Neural cell (in vitro differentiated cells): ENCODE measurements around the gene RIPK1. TPM values are rescaled to one million over a fixed set of nuclear protein-coding genes. Genes with fewer than 3 reads are reported as not detected.

Experiments
- H2AFZ ChIP-seq: fragments of 200-600, 300-800 bp; sonication (generic), shearing (Covaris generic); 2 replicates; pipeline ENCODE4 v1.6.0; 2014; ENCODE audit warnings: low read depth, mild to moderate bottlenecking, antibody characterized with exemption, low read length, moderate library complexity
- H3F3A ChIP-seq: fragments of 200-600 bp; shearing (Covaris generic); 2 replicates; pipeline ENCODE4 v1.6.1; 2016; ENCODE audit warnings: mild to moderate bottlenecking, moderate library complexity, mixed read lengths, antibody characterized with exemption, low read length; ENCODE audit not compliant: insufficient read depth, poor library complexity, severe bottlenecking
- H3K27ac ChIP-seq: fragments of 200-600, 300-800 bp; sonication (generic), shearing (Covaris generic); 2 replicates; pipeline ENCODE4 v1.5.1; 2014; ENCODE audit warnings: mild to moderate bottlenecking, low read length, moderate library complexity
- H3K27me3 ChIP-seq: fragments of 300-800, 200-600 bp; sonication (generic), shearing (Covaris generic); 2 replicates; pipeline ENCODE4 v1.6.0; 2014; ENCODE audit warnings: mild to moderate bottlenecking, low read depth, low read length, moderate library complexity; ENCODE audit not compliant: insufficient read depth
- H3K36me3 ChIP-seq: fragments of 300-800, 200-600 bp; sonication (generic), shearing (Covaris generic); 2 replicates; pipeline ENCODE4 v1.5.1; 2014; ENCODE audit warnings: mild to moderate bottlenecking, antibody characterized with exemption, low read length, moderate library complexity; ENCODE audit not compliant: insufficient read depth
- H3K4me2 ChIP-seq: fragments of 300-800, 200-600 bp; sonication (generic), shearing (Covaris generic); 2 replicates; pipeline ENCODE4 v1.6.0; 2014; ENCODE audit warnings: mild to moderate bottlenecking, low read length
- H3K4me3 ChIP-seq: fragments of 300-800, 200-600 bp; sonication (generic), shearing (Covaris generic); 2 replicates; pipeline ENCODE4 v1.5.1; 2014; ENCODE audit warnings: mild to moderate bottlenecking, low read length, moderate library complexity
- H3K79me2 ChIP-seq: fragments of 200-600 bp; shearing (Covaris generic); replicated peaks from 2 replicates; pipeline ENCODE4 v1.6.0; 2014; ENCODE audit warnings: mild to moderate bottlenecking, low read length, moderate library complexity; ENCODE audit not compliant: insufficient read depth
- H3K9ac ChIP-seq: fragments of 300-800, 200-600 bp; sonication (generic), shearing (Covaris generic); 2 replicates; pipeline ENCODE4 v1.6.1; 2016; ENCODE audit warnings: mild to moderate bottlenecking, low read length, mixed read lengths
- H3K9me2 ChIP-seq: fragments of 200-600 bp; shearing (Covaris generic); 2 replicates; pipeline ENCODE4 v1.6.1; 2016; ENCODE audit warnings: mild to moderate bottlenecking, low read length, mixed read lengths; ENCODE audit not compliant: insufficient read depth
- H3K9me3 ChIP-seq: fragments of 200-600, 300-800 bp; sonication (generic), shearing (Covaris generic); 2 replicates; pipeline ENCODE4 v1.6.1; 2016; ENCODE audit warnings: mild to moderate bottlenecking, mixed run types, low read length, moderate library complexity, mixed read lengths
- H4K20me1 ChIP-seq: fragments of 200-600 bp; shearing (Covaris generic); 2 replicates; pipeline ENCODE4 v1.6.1; 2016; ENCODE audit warnings: mild to moderate bottlenecking, mixed run types; ENCODE audit not compliant: insufficient read depth
- EP300 ChIP-seq: fragments of 450-650 bp; conservative IDR thresholded peaks from 2 replicates; pipeline ENCODE4 v1.6.1; 2014; ENCODE audit warnings: antibody characterized with exemption, mild to moderate bottlenecking, moderate library complexity; ENCODE audit not compliant: poor library complexity, severe bottlenecking
- EZH2 ChIP-seq: fragments of 200-600, 300-800 bp; shearing (Covaris generic), sonication (generic); IDR thresholded peaks from 2 replicates; pipeline ENCODE4 v1.6.1; 2014; ENCODE audit warnings: antibody characterized with exemption, low read length, borderline replicate concordance, mild to moderate bottlenecking; ENCODE audit not compliant: insufficient read depth, poor library complexity, severe bottlenecking
- MXI1 ChIP-seq: fragments of 450-650 bp; conservative IDR thresholded peaks from 2 replicates; pipeline ENCODE4 v1.6.1; 2014; ENCODE audit warnings: antibody characterized with exemption, mild to moderate bottlenecking; ENCODE audit not compliant: poor library complexity, severe bottlenecking
- POLR2AphosphoS5 ChIP-seq: IDR thresholded peaks from 2 replicates; pipeline ENCODE4 v1.6.1; 2012
- RAD21 ChIP-seq: fragments of 450-650 bp; conservative IDR thresholded peaks from 2 replicates; pipeline ENCODE4 v1.6.1; 2014; ENCODE audit warnings: antibody characterized with exemption, mild to moderate bottlenecking, moderate library complexity
- REST ChIP-seq: IDR thresholded peaks from 2 replicates; pipeline ENCODE4 v1.6.1; 2012; ENCODE audit warnings: borderline replicate concordance
- SMC3 ChIP-seq: fragments of 450-650 bp; conservative IDR thresholded peaks from 2 replicates; pipeline ENCODE4 v1.6.1; 2014; ENCODE audit warnings: antibody characterized with exemption, mild to moderate bottlenecking, moderate library complexity; ENCODE audit not compliant: poor library complexity
- TAF1 ChIP-seq: IDR thresholded peaks from 2 replicates; pipeline ENCODE4 v1.6.1; 2012; ENCODE audit warnings: low read depth
- polyA plus RNA-seq: library from polyadenylated mRNA; depleted of rRNA; stranded (reverse); fragments of >200 nt; gene quantifications from 2 replicates; pipeline ENCODE4 v1.2.3, GENCODE V29; 2014
- TF ChIP-seq, protein P1 (sequence below): fragments of 450-650 bp; IDR thresholded peaks from 2 replicates; pipeline ENCODE4 v1.5.1; 2014; ENCODE audit warnings: antibody characterized with exemption, mild to moderate bottlenecking, moderate library complexity; ENCODE audit not compliant: poor library complexity, severe bottlenecking

The RIPK1 gene
- polyA plus RNA-seq, 1 donor from 2014 or later, result 8.5 TPM

GRCh38 chr6:3094815-3095214 lies 26.5 kb downstream of the RIPK1 start:
- no peak overlapping the region for H2AFZ ChIP-seq
- no peaks in the 10 kb centered on the region for H3F3A ChIP-seq
- no peaks in the 10 kb centered on the region for H3K9me2 ChIP-seq
- no peaks in the 10 kb centered on the region for H3K79me2 ChIP-seq
- H3K27me3 ChIP-seq, result no peaks in the 10 kb centered on the region
- no peak overlapping the region for H3K9ac ChIP-seq
- no peaks in the 10 kb centered on the region for H4K20me1 ChIP-seq
- H3K27ac ChIP-seq, result no peak overlapping the region
- H3K36me3 ChIP-seq, result no peaks in the 10 kb centered on the region
- no peak overlapping the region for H3K4me3 ChIP-seq
- H3K9me3 ChIP-seq, result no peaks in the 10 kb centered on the region
- H3K4me2 ChIP-seq, result no peak overlapping the region
- TF ChIP-seq POLR2AphosphoS5, result no peak
- no peak for TF ChIP-seq SMC3
- no peak for TF ChIP-seq REST
- no peak for TF ChIP-seq RAD21
- TF ChIP-seq EZH2, result no peak
- TF ChIP-seq EP300, result no peak
- no peak for TF ChIP-seq TAF1
- no peak for TF ChIP-seq MXI1
- TF ChIP-seq, protein P1, sequence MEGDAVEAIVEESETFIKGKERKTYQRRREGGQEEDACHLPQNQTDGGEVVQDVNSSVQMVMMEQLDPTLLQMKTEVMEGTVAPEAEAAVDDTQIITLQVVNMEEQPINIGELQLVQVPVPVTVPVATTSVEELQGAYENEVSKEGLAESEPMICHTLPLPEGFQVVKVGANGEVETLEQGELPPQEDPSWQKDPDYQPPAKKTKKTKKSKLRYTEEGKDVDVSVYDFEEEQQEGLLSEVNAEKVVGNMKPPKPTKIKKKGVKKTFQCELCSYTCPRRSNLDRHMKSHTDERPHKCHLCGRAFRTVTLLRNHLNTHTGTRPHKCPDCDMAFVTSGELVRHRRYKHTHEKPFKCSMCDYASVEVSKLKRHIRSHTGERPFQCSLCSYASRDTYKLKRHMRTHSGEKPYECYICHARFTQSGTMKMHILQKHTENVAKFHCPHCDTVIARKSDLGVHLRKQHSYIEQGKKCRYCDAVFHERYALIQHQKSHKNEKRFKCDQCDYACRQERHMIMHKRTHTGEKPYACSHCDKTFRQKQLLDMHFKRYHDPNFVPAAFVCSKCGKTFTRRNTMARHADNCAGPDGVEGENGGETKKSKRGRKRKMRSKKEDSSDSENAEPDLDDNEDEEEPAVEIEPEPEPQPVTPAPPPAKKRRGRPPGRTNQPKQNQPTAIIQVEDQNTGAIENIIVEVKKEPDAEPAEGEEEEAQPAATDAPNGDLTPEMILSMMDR, result no peak

DNA sequence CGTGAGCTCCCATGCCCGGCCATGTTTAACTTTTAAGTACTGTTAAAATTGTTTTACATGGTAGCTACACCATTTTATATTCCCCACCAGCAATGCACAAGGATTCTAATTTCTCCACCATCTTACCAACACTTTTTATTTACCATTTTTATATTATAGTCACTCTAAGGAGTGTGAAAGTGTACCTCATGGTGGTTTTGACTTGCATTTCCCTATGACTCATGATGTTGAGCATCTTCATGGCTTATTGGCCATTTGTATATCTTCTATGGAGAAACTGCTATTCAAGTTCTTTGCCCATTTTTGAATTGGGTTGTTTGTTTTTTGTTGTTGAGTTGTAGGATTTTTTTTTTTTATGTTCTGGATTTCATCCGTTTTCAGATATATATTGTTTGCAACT lies 34.6 kb downstream of the RIPK1 start:
- H3K9me3 ChIP-seq, result no peaks in the 10 kb centered on the region
- H3K27ac ChIP-seq, result no peak overlapping the region
- no peaks in the 10 kb centered on the region for H3K9me2 ChIP-seq
- no peaks in the 10 kb centered on the region for H3F3A ChIP-seq
- H3K4me3 ChIP-seq, result no peak overlapping the region
- H2AFZ ChIP-seq, result no peak overlapping the region
- no peaks in the 10 kb centered on the region for H3K27me3 ChIP-seq
- no peak overlapping the region for H3K4me2 ChIP-seq
- no peaks in the 10 kb centered on the region for H3K36me3 ChIP-seq
- H3K9ac ChIP-seq, result no peak overlapping the region
- H3K79me2 ChIP-seq, result no peaks in the 10 kb centered on the region
- TF ChIP-seq POLR2AphosphoS5, result no peak
- TF ChIP-seq RAD21, result no peak
- TF ChIP-seq, protein P1, result no peak
- TF ChIP-seq TAF1, result no peak
- TF ChIP-seq REST, result no peak
- TF ChIP-seq MXI1, result no peak
- TF ChIP-seq SMC3, result no peak
- TF ChIP-seq EP300, result no peak
- no peak for TF ChIP-seq EZH2
- no peaks in the 10 kb centered on the region for H4K20me1 ChIP-seq
